Thyroid gland (tissue), 4 donors: ENCODE measurements around the gene ROPN1L. TPM values are rescaled to one million over a fixed set of nuclear protein-coding genes. Genes with fewer than 3 reads are reported as not detected.

ENCODE experiments used
- DNase-seq, 2 donors: peaks; one replicate each; pipeline ENCODE4 v3.0.0-alpha.2; 2019
- H3K27ac ChIP-seq, 3 donors: fragments of 200-600 bp; sonication (generic); 1 replicate in 2 of 3; 2 replicates in 1 of 3; pipeline ENCODE4 v1.5.1; 2016 to 2019; ENCODE audit warnings: mild to moderate bottlenecking in 1 of 3, moderate library complexity in 1 of 3
- H3K27me3 ChIP-seq: fragments of 200-600 bp; sonication (generic); one replicate; pipeline ENCODE4 v1.5.1; 2019
- H3K36me3 ChIP-seq, 2 donors: fragments of 200-600 bp; sonication (generic); one replicate each; pipeline ENCODE4 v1.5.1; 2016 to 2019
- H3K4me1 ChIP-seq, 2 donors: fragments of 200-600 bp; sonication (generic); one replicate each; pipeline ENCODE4 v1.5.1; 2017 to 2019
- H3K4me3 ChIP-seq, 3 donors: fragments of 200-600 bp; sonication (generic); replicated peaks in 1 of 3; 1 replicate in 2 of 3; 2 replicates in 1 of 3; pipeline ENCODE4 v1.5.1; 2016; ENCODE audit warnings: mild to moderate bottlenecking in 1 of 3
- H3K9me3 ChIP-seq: fragments of 200-600 bp; sonication (generic); one replicate; pipeline ENCODE4 v1.5.1; 2017
- CTCF ChIP-seq, 6 experiments: fragments of 200-600 bp in 3 of 6; fragments of 450-650 bp in 3 of 6; sonication (generic) in 3 of 6; IDR thresholded peaks; one replicate each; pipeline ENCODE4 v1.5.1; 2016 to 2019; ENCODE audit warnings: antibody characterized with exemption in 6 of 6, mild to moderate bottlenecking in 2 of 6, inconsistent platforms in 1 of 6, moderate library complexity in 1 of 6
- POLR2A ChIP-seq, 2 donors: fragments of 450-650 bp; IDR thresholded peaks; one replicate each; pipeline ENCODE4 v1.6.1; 2017; ENCODE audit warnings: antibody characterized with exemption in 2 of 2, mild to moderate bottlenecking in 2 of 2, moderate library complexity in 1 of 2
- WGBS, 2 donors: methylation state at CpG; one replicate each; pipeline ENCODE4 v1.1.5; 2017; 5-methylcytosine and 5-hydroxymethylcytosine counted together
- intact Hi-C: fragments of 100-400 bp; cut with DNase I; formaldehyde crosslinking; loops from one replicate; pipeline ENCODE4 v1.15.1; 2023
- total RNA-seq, 4 donors: library from RNA; depleted of rRNA; stranded (reverse); fragments of >200 nt; gene quantifications; one replicate each; pipeline ENCODE4 v1.2.3, GENCODE V29; 2016

Gene ROPN1L
- total RNA-seq, 4 donors from 2014 or later: 2.0 to 3.0 (median 2.1) TPM; not detected in 1

DNA sequence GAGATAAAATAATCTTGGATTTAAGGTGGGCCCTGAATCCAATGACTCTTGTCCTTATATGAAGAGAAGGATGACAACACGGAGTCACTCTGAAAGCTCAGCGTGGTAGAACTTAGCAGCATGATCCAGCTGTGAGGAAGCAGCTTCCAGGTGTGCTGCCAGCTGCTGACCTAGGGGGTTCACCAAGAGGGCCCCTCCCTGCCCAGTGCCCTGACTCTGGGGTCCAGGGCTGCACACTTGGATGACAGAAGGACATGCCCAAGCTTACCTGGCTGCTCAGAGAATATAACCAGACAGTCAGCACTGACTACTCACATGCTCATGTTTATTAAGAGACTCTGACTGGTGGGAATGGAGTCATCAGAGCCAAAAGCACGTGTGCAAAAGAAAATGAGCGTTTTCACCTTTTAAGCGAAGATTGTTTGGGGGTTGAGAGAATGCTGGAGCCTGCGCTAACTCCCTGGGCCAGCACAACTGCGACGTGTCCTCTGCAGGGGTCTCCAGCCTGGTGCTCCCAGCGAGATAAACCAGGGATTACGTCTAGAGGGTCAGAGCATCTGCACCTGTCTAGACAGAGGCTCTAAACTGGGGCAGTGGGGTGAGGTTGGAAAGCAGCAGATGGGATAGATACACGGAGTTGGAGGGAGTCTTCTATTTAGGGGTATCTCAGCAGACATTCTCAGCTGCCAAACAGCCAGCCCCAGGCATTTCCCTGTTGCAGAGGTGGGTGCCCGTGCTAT lies 41.3 kb downstream of the ROPN1L start:
- 88 to 90% methylated on average over 12 of the region's 12 CpGs for WGBS, 2 donors
- H3K4me1 ChIP-seq: peaks cover 0 to 18% of the 10 kb centered on the region in 2 donors
- H3K36me3 ChIP-seq: no peaks in the 10 kb centered on the region
- intact Hi-C loops: no loop called here
- H3K27ac ChIP-seq: no peak overlapping the region
- H3K4me3 ChIP-seq: no peak overlapping the region
- H3K9me3 ChIP-seq: no peaks in the 10 kb centered on the region
- H3K27me3 ChIP-seq: no peaks in the 10 kb centered on the region
- no peak for TF ChIP-seq CTCF (IDR thresholded peaks at IDR 0.05)
- no peak for DNase-seq

DNA sequence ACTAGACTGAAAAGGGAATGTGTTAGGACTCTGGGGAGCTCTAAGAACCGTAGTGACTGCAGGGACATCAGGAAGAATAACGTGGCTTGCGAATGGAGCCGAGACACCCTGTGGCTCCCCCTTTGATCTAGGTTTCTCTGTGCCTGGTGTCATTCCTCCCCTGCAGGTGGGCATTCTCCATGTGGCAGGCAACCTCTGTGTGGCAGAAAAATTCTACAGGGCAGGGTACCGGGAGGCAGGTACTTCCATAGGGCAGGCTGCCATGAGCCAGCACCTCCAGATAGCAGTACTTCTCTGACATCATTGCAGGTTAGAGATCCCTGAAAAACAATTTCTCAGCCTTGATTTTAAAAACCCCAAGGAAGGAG lies 43.1 kb downstream of the ROPN1L start:
- TF ChIP-seq POLR2A (IDR thresholded peaks at IDR 0.05) (no peak), CTCF (IDR thresholded peaks at IDR 0.05) (no peak)
- H3K4me1 ChIP-seq: peaks cover 0 to 12% of the 10 kb centered on the region in 2 donors
- no peak overlapping the region for H3K4me3 ChIP-seq
- no peak for DNase-seq
- H3K27me3 ChIP-seq: no peaks in the 10 kb centered on the region
- intact Hi-C loops: no loop called here
- peak overlapping the region in 1 of 3 donors; percentile 24 for H3K27ac ChIP-seq
- H3K9me3 ChIP-seq: no peaks in the 10 kb centered on the region
- H3K36me3 ChIP-seq: no peaks in the 10 kb centered on the region
- WGBS, 2 donors: 78 to 85% methylated on average over 5 of the region's 5 CpGs

- DNase-seq: peak; percentile 14 to 18
- TF ChIP-seq POLR2A (IDR thresholded peaks at IDR 0.05) (no peak), CTCF (IDR thresholded peaks at IDR 0.05) (no peak)
- H3K27me3 ChIP-seq: no peaks in the 10 kb centered on the region
- WGBS, 2 donors: 67% methylated on average over 14 of the region's 14 CpGs
- intact Hi-C loops: no loop called here
- no peak overlapping the region for H3K4me3 ChIP-seq
- H3K9me3 ChIP-seq: no peaks in the 10 kb centered on the region
- H3K36me3 ChIP-seq: no peaks in the 10 kb centered on the region
- peak overlapping the region in 1 of 3 donors; percentile 24 for H3K27ac ChIP-seq
- H3K4me1 ChIP-seq: peaks cover 0 to 12% of the 10 kb centered on the region in 2 donors
These were observed 43.6 kb downstream of the ROPN1L start for GRCh38 chr5:10485142-10485795.

- H3K4me1 ChIP-seq: peaks cover 0 to 12% of the 10 kb centered on the region in 2 donors
- no peak for DNase-seq
- intact Hi-C loops: no loop called here
- no peak for TF ChIP-seq POLR2A (IDR thresholded peaks at IDR 0.05)
- no peak for TF ChIP-seq CTCF (IDR thresholded peaks at IDR 0.05)
- no peaks in the 10 kb centered on the region for H3K27me3 ChIP-seq
- 78 to 95% methylated on average over 8 to 10 of the region's 10 CpGs for WGBS, 2 donors
- H3K4me3 ChIP-seq: no peak overlapping the region
- H3K9me3 ChIP-seq: no peaks in the 10 kb centered on the region
- H3K27ac ChIP-seq: no peak overlapping the region
- H3K36me3 ChIP-seq: no peaks in the 10 kb centered on the region
These were observed 44.2 kb downstream of the ROPN1L start for GRCh38 chr5:10485897-10486296.
